AG04449 (cell line): Measurements from ENCODE around the gene RAB40C.

ENCODE experiments used
- CTCF ChIA-PET: fragments of 350-600 bp; formaldehyde crosslinking; extraction: SDS; loops from one replicate; lab custom pipeline; 2021; ENCODE audit warnings: antibody characterized with exemption; lab: Yijun Ruan, JAX
- POLR2A ChIA-PET: fragments of 400-600, 350-600 bp; formaldehyde crosslinking; extraction: SDS; loops from one replicate; lab custom pipeline; 2020; ENCODE audit warnings: antibody characterized with exemption, inconsistent platforms; lab: Yijun Ruan, JAX
- DNase-seq: peaks from one replicate; pipeline ENCODE4 v3.0.0-alpha.2; 2010; ENCODE audit warnings: low read depth, low spot score
- H3K4me3 ChIP-seq: 2 replicates; pipeline ENCODE4 v1.5.1; 2011; ENCODE audit warnings: low read depth, mild to moderate bottlenecking, control low read depth, low read length
- CTCF ChIP-seq: IDR thresholded peaks from one replicate; pipeline ENCODE4 v1.5.1; 2011; ENCODE audit warnings: mild to moderate bottlenecking, moderate library complexity, low read length, control low read depth, inconsistent platforms; ENCODE audit not compliant: insufficient read depth; ENCODE audit errors: missing control alignments

RAB40C gene

GRCh38 chr16:634051-634670, 44.3 kb downstream of the RAB40C start:
- no peak for DNase-seq
- ChIA-PET CTCF (no interaction called here), POLR2A (interaction anchor here (0.6 kb wide), 1 partner anchor 399 kb away, joined by 3 read pairs; no protein-coding TSS in a partner anchor)
- H3K4me3 ChIP-seq: no peak overlapping the region
- TF ChIP-seq CTCF: no peak

- ChIA-PET CTCF (no interaction called here), POLR2A (no interaction called here)
- peak overlapping the region; percentile 92 for H3K4me3 ChIP-seq
- no peak for DNase-seq
- TF ChIP-seq CTCF: no peak
These were observed 45.1 kb downstream of the RAB40C start for GRCh38 chr16:634996-635395.

GRCh38 chr16:635573-636205, 45.8 kb downstream of the RAB40C start:
- ChIA-PET POLR2A (interaction anchor here (0.7 to 1.5 kb wide), 3 partner anchors 12 to 108 kb away, joined by 3 to 5 read pairs (median 3); partner anchors contain the start of gene CAPN15), CTCF (no interaction called here)
- TF ChIP-seq CTCF: no peak
- H3K4me3 ChIP-seq: peak overlapping the region; percentile 92
- DNase-seq: no peak

GRCh38 chr16:636206-637080, 46.6 kb downstream of the RAB40C start, which contains the start of gene METTL26:
Gene METTL26 (minus strand): TSS chr16:636305. CDS start chr16:636290, 15 bp downstream.
- POLR2A ChIA-PET: interaction anchor here (0.6 to 1.5 kb wide), 7 partner anchors 9 to 109 kb away, joined by 3 to 5 read pairs (median 3); partner anchors contain the start of genes CAPN15 and WDR90
- peak within 1 kb of the TSS; percentile 92 for H3K4me3 ChIP-seq
- CTCF ChIA-PET: interaction anchor here (0.9 to 1.6 kb wide), 3 partner anchors 12 to 31 kb away, joined by 3 to 5 read pairs (median 3); no protein-coding TSS in a partner anchor
- TF ChIP-seq CTCF: no peak
- peak; percentile 52 for DNase-seq

- TF ChIP-seq CTCF: no peak
- CTCF ChIA-PET: interaction anchor here (0.9 to 1.6 kb wide), 3 partner anchors 11 to 30 kb away, joined by 3 to 5 read pairs (median 3); no protein-coding TSS in a partner anchor
- POLR2A ChIA-PET: interaction anchor here (0.6 to 1.5 kb wide), 5 partner anchors 10 to 110 kb away, joined by 3 to 5 read pairs (median 4); partner anchors contain the start of genes CAPN15 and WDR90
- DNase-seq: no peak
- H3K4me3 ChIP-seq: peak overlapping the region; percentile 92
These were observed 47.5 kb downstream of the RAB40C start for GRCh38 chr16:637081-638018.
